NCI-H2029 treated with DMSO at 0.1 percent for 48 hours (cell line): ENCODE measurements around the gene CEBPA.
A peak's percentile ranks its signal among the peaks of the same experiment; 100 is the strongest.
"Not testable (repeated sequence)": the region's sequence is repeated elsewhere in the genome, so short reads cannot be mapped to it uniquely, and the experiment has no call there.

ENCODE experiments used
- DNase-seq: peaks from one replicate; lab custom pipeline; 2025; lab: John Stamatoyannopoulos, UW

CEBPA gene

GRCh38 chr19:33324628-33325027, 22.3 kb upstream of the CEBPA start:
- DNase-seq: no peak

GRCh38 chr19:33323093-33323820, 20.9 kb upstream of the CEBPA start:
- DNase-seq: no peak

DNA sequence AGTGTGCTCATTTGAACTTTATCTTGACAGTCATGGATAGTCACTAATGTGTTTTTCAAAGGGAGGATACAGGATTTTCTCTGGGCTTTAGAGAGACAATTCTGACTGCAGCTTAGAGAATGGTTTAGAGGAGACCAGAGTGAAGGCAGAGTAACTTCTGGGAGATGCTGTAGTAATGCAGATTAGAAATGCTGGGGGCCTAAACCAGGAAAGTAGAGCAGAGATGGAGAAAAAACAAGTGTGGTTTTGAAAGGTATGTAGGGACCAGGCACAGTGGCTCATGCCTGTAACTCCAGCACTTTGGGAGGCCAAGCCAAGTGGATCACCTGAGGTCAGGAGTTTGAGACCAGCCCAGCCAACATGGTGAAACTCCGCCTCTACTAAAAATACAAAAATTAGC, 18.3 kb upstream of the CEBPA start:
- no peak for DNase-seq

DNA sequence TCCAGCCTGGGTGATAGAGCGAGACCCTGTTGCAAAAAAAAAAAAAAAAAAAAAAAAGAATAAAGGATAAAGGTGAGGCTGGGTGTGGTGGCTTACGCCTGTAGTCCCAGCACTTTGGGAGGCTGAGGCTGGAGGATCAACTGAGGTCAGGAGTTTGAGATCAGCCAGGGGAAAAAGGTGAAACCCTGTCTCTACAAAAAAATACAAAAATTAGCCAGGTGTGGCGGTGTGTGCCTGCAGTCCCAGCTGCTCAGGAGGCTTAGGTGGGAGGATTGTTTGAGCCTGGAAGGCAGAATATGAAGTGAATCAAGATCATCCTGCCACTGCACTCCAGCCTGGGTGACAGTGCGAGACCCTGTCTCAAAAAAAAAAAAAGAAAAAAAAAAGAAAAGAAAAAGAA, 15.7 kb upstream of the CEBPA start:
- DNase-seq: not testable (repeated sequence)

DNA sequence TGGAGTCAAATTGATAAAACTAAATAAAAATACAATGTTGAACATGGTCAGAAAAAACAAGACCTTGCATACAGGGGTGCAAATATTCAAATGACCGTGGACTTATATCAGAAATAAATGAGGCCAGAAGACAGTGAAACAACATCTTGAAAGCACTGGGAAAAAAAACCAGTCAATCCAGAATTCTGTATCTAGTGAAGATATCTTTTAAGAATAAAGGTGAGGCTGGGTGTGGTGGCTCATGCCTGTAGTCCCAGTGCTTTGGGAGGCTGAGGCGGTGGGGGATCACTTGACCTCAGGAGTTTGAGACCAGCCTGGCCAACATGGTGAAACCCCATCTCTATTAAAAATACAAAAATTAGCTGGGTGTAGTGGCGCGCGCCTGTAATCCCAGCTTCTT, 15.2 kb upstream of the CEBPA start:
- no peak for DNase-seq

DNA sequence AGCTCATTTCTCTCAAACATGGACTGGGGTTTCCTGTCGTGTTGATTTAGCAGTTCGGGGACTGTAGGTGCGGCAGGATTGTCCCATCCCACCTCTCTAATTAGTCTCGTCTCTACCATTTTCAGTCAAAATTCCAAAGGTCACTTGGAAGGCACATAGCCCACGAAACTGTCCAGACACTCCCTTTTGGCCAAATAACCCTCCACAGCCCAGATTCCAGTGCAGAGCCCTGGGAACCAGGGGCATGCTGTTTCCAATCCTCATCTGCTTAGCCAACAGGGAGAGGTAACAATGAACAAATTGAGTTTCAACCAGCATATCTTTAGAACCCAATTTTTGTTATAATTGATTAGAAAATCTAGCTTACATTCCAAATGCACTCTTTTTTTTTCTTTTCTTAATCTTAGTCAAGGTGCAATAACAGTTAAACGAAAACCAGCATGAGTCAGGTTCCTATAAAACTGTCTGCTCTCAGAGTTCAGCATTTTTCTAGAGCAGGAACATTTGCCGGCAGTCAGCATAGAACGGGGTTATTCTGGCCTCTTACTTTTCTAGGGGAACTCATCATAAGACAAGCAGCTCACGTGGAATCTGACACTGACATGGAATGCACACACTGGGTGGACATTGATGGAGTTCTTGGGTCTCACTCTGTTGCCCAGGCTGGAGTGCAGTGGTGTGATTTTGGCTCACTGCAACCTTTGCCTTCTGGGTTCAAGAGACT, 14.4 kb upstream of the CEBPA start:
- no peak for DNase-seq

GRCh38 chr19:33312808-33313207, 10.5 kb upstream of the CEBPA start:
- DNase-seq: not testable (repeated sequence)

GRCh38 chr19:33312065-33312464, 9.7 kb upstream of the CEBPA start:
- no peak for DNase-seq

DNA sequence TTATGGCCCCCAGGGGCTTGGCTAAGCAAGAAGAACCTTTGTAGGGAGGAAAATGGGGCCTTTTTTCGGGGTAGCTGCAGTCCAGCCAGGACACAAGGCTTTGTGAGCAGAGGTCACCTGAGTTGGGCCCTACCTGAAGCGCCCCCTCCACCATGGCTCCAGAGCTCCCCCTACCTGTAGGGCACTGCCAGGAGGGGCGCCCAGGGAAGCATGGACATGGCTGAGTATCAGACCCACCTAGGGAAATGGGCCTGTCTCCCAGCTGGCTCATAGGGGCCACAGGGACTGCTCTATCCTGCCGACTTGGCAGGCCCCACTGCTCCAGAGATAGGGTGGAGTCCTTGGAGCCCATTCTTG, 9.0 kb upstream of the CEBPA start:
- no peak for DNase-seq

GRCh38 chr19:33310606-33311325, 8.4 kb upstream of the CEBPA start:
- DNase-seq: peak; percentile 51

DNA sequence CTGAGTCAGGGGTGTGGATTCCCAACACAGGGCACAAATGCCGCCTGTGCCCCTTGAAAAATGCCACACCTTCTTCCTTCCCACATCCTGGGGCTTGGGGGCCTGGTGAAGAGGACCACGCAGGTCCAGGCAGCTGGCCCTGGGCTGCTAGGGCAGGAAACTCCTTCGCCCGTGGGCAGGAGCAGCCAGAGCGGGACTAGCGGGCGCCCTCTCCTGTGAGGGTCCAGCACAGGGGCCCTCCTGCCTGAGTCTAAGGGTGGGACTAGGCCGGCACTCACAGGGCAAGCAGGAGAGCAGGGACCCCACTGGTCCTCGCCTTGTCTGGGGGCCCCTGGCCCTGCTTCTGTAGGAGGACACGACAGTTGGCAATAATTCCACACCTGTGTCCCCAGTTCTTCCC, 7.5 kb upstream of the CEBPA start:
- no peak for DNase-seq

GRCh38 chr19:33306853-33307792, 4.8 kb upstream of the CEBPA start:
- DNase-seq: no peak

- no peak for DNase-seq
Observed at GRCh38 chr19:33306191-33306590, 3.9 kb upstream of the CEBPA start.

DNA sequence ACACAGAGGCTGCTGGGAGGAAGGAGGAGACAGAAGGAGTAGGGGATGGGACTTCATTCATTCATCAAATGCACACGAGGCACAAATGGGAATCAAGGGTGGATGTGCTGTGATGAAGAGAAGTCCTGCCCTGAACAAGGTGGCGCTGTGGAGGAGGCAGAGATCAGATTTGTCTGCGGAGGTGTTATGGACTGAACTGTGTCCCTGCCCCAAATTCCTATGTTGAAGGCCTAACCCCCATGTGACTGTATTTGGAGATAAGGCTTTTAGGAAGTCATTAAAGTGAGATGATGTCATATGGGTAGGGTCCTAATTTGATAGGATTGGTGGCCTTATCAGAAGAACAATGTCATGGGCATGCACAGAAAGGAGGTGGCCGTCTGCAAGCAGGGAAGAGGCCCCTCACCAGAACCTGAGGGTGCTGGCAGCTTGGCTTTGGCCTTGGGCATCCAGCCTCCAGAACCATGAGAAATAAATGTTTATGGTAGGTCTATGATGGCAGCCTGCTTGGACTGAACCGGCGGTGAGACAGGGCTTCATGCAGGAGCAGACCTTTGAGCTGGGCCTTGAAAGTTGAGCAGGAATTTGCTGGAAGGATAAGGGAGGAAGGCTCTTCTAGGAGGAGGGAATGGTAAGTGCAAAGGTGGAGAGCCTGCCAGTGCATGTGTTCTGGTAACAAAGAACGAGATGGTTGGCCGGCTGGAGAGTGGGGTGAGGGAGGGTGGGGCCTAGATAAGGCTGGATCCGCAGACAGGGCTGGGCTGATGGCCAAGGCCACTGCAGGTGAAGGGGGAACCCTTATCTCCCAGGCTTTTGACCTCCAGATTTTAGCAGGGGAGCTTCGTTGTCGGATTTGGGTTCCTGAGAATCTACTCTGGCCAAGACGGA, 2.7 kb upstream of the CEBPA start:
- no peak for DNase-seq

- no peak for DNase-seq
Observed at GRCh38 chr19:33304371-33304759, 2.0 kb upstream of the CEBPA start.

- no peak for DNase-seq
Observed at GRCh38 chr19:33303791-33304345, 1.5 kb upstream of the CEBPA start.

DNA sequence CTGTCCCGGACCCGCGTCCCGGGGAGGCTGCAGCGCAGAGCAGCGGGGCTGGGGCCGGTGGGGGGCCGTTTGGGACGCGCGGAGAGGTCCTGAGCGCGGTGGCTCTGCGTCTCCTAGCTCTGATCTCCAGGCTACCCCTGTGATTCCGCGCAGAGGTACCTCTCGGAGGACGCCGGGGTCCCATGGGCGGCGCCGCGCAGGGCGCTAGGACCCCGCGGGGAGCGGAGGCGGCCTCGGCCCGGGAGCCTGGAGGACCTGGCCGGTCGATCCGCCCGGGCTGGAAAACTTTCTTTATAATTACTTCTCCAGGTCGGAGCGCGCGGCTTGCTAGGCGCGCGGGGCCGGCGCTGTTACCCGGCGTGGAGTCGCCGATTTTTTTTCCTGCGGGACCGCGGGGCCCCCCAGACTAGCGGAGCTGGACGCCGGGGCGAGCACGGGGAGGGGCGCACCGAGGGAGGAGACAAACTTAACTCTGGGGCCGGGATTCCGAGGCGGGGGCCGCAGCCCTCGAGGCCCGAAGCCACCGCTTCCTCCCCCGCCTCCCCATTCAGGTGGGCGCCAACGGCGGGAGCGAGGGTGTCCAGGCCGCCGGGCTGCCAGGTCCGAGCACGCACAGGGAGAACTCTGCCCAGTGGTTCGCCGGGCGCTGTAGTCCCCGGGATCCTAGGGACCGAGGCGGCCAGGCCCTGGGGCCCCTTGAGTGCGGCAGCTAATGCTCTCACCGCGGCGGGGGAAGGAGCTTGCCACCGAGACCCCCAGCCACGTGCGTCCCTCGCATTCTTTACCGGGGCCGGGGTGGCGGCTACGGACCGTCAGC, 848 bp upstream of the CEBPA start:
- no peak for DNase-seq

DNA sequence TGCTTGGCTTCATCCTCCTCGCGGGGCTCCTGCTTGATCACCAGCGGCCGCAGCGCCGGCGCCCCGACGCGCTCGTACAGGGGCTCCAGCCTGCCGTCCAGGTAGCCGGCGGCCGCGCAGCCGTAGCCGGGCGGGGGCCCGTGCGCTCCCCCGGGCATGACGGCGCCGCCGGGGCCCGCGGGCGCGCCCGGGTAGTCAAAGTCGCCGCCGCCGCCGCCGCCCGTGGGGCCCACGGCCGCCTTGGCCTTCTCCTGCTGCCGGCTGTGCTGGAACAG, 497 bp downstream of the CEBPA start:
- DNase-seq: no peak

GRCh38 chr19:33301144-33301899, 1.0 kb downstream of the CEBPA start:
- no peak for DNase-seq

DNA sequence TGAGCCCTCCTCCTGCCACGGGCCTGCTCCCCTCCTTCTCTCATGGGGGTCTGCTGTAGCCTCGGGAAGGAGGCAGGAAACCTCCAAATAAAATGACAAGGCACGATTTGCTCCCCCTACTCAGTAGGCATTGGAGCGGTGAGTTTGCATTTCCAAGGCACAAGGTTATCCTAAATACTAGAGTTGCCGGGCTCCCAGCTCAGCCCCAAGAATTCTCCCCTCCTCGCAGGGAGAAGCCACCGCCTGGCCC, 1.5 kb downstream of the CEBPA start:
- no peak for DNase-seq
